HL-60 (cell line): ENCODE results near the gene LYPD3.

Source experiments
- CTCF ChIP-seq: IDR thresholded peaks from one replicate; pipeline ENCODE4 v1.5.1; 2011; ENCODE audit warnings: low read length, control low read depth, inconsistent platforms; ENCODE audit not compliant: insufficient read depth
- GABPA ChIP-seq: IDR thresholded peaks from 2 replicates; pipeline ENCODE4 v1.6.1; 2012; ENCODE audit warnings: low read depth
- POLR2AphosphoS5 ChIP-seq: IDR thresholded peaks from 2 replicates; pipeline ENCODE4 v1.6.1; 2012; ENCODE audit warnings: low read depth
- REST ChIP-seq: IDR thresholded peaks from 2 replicates; pipeline ENCODE4 v1.6.1; 2012; ENCODE audit warnings: low read depth; ENCODE audit not compliant: insufficient replicate concordance
- SPI1 ChIP-seq: IDR thresholded peaks from 2 replicates; pipeline ENCODE4 v1.6.1; 2012; ENCODE audit warnings: low read depth, mild to moderate bottlenecking, borderline replicate concordance

- no peak for TF ChIP-seq CTCF
- no peak for TF ChIP-seq GABPA
- TF ChIP-seq POLR2AphosphoS5: no peak
- TF ChIP-seq REST: no peak
- no peak for TF ChIP-seq SPI1
Observed at GRCh38 chr19:43502419-43502976, 37.1 kb upstream of the LYPD3 start.
